Calu3 (cell line): ENCODE results near the gene SLC46A3. TPM values are rescaled to one million over a fixed set of nuclear protein-coding genes. Genes with fewer than 3 reads are reported as not detected.

ENCODE experiments used
- BruUV-seq: library from RNA; stranded (reverse); fragments of 400-500 nt; replicated peaks from 2 replicates; lab custom pipeline; 2021; lab: Mats Ljungman, UMichigan
- CTCF ChIA-PET: fragments of 300-600 bp; sonication (Branson Sonifier 250); formaldehyde crosslinking; loops from one replicate; lab custom pipeline; 2022; ENCODE audit warnings: antibody characterized with exemption; lab: Charles Lee
- DNase-seq: peaks from one replicate; pipeline ENCODE4 v3.0.0; 2022
- H3K27ac Mint-ChIP-seq: one replicate; pipeline ENCODE4 v1.8.0; 2022; ENCODE audit warnings: mixed read lengths; ENCODE audit not compliant: unreplicated experiment
- H3K27me3 Mint-ChIP-seq: one replicate; pipeline ENCODE4 v1.8.0; 2022; ENCODE audit warnings: mixed read lengths; ENCODE audit not compliant: unreplicated experiment
- H3K36me3 Mint-ChIP-seq: one replicate; pipeline ENCODE4 v1.8.0; 2022; ENCODE audit warnings: mild to moderate bottlenecking, moderate library complexity, mixed read lengths; ENCODE audit not compliant: insufficient read depth, unreplicated experiment
- H3K4me1 Mint-ChIP-seq: one replicate; pipeline ENCODE4 v1.8.0; 2022; ENCODE audit warnings: mild to moderate bottlenecking, low read depth, mixed read lengths; ENCODE audit not compliant: unreplicated experiment
- H3K4me3 Mint-ChIP-seq: one replicate; pipeline ENCODE4 v1.8.0; 2022; ENCODE audit warnings: mild to moderate bottlenecking, low read depth, moderate library complexity, mixed read lengths; ENCODE audit not compliant: unreplicated experiment
- H3K9me3 Mint-ChIP-seq: one replicate; pipeline ENCODE4 v1.8.0; 2022; ENCODE audit warnings: low read depth, mixed read lengths; ENCODE audit not compliant: unreplicated experiment
- CTCF ChIP-seq: fragments of 200-600 bp; IDR thresholded peaks from one replicate; pipeline ENCODE4 v1.8.0; 2022; ENCODE audit warnings: antibody characterized with exemption; ENCODE audit not compliant: unreplicated experiment
- intact Hi-C: fragments of 100-400 bp; cut with micrococcal nuclease; formaldehyde crosslinking; loops from one replicate; pipeline ENCODE4 v1.10.0; 2022; ENCODE audit not compliant: unreplicated experiment
- total RNA-seq: library from RNA; stranded (reverse); gene quantifications from 2 replicates; pipeline ENCODE4 v1.2.3, GENCODE V29; 2022

SLC46A3 gene
- total RNA-seq, 1 experiment from 2014 or later = 1.3 TPM

DNA sequence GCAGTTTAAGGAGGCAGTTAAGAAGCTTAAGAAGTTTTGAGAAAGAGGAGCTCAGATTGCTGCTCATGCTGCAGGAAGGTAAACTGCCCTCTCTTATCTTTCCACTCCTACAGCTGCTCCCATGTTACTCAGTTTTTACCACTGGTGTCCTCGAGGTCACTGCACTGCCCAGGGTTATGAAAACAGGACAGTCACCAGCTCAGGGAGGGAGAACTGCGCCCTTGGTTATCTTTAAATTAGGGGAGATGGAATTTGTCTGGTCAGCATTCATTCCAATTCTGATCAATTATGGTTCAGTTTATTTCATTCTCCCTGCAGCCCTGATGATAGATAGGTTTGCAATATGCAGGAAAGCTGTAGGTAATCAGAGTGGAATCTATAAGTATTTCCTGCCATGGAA is 10.8 kb upstream of the SLC46A3 start:
- DNase-seq = no peak
- Mint-ChIP-seq H3K4me3 (no peak overlapping the region), H3K4me1 (peaks cover 7% of the 10 kb centered on the region), H3K36me3 (no peaks in the 10 kb centered on the region), H3K27me3 (peaks cover 9% of the 10 kb centered on the region), H3K27ac (no peak overlapping the region), H3K9me3 (no peaks in the 10 kb centered on the region)
- TF ChIP-seq CTCF = no peak
- intact Hi-C loops = no loop called here
- CTCF ChIA-PET = no interaction called here
- no TSS peak for BruUV-seq

GRCh38 chr13:28728642-28729041 is 9.9 kb upstream of the SLC46A3 start:
- intact Hi-C loops = no loop called here
- no peak for DNase-seq

DNA sequence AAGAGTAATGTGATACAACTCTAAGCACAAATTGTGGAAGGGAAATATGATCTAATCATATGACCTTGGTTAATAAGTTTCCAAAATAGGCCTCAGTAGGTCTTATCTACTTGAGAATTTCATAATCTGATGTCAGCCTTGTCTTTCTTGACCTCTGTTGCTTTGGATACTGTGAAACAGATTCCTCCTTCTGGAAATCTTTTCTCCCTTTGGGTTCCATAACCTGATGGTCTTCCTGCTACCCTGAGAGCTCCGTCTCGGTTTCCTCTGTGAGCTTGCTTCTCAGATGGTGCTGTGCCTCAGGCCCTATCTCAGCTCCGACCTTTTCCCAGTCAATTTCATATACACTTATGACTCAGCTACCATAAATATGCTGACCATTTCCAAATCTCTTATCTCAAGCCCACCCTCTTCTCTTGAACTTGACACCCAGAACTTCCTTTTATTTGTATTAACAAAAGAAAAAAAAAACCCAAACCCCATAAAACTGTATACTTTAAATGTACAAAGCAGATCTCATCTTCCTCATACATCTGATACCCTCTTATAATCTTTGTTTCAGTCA is 6.4 kb upstream of the SLC46A3 start:
- no peak for TF ChIP-seq CTCF
- peaks cover 7% of the 10 kb centered on the region for H3K4me1 Mint-ChIP-seq
- H3K27me3 Mint-ChIP-seq = peaks cover 9% of the 10 kb centered on the region
- H3K36me3 Mint-ChIP-seq = no peaks in the 10 kb centered on the region
- BruUV-seq = no TSS peak
- H3K9me3 Mint-ChIP-seq = peaks cover 2% of the 10 kb centered on the region
- H3K27ac Mint-ChIP-seq = no peak overlapping the region
- CTCF ChIA-PET = interaction anchor here (0.7 kb wide), 1 partner anchor 362 kb away, joined by 3 read pairs; no protein-coding TSS in a partner anchor
- DNase-seq = no peak
- intact Hi-C loops = no loop called here
- H3K4me3 Mint-ChIP-seq = no peak overlapping the region

More at GRCh38 chr13:28728642-28729041, 9.9 kb upstream of the SLC46A3 start:
- Mint-ChIP-seq H3K36me3 (no peaks in the 10 kb centered on the region), H3K9me3 (peaks cover 2% of the 10 kb centered on the region), H3K4me3 (no peak overlapping the region), H3K4me1 (peaks cover 7% of the 10 kb centered on the region), H3K27me3 (peaks cover 9% of the 10 kb centered on the region), H3K27ac (no peak overlapping the region)
- no peak for TF ChIP-seq CTCF
- no TSS peak for BruUV-seq
- CTCF ChIA-PET = no interaction called here

GRCh38 chr13:28723806-28724205 is 5.0 kb upstream of the SLC46A3 start:
- Mint-ChIP-seq H3K4me1 (peaks cover 7% of the 10 kb centered on the region), H3K9me3 (peaks cover 2% of the 10 kb centered on the region), H3K36me3 (peaks cover 6% of the 10 kb centered on the region), H3K27ac (no peak overlapping the region), H3K4me3 (no peak overlapping the region), H3K27me3 (peaks cover 9% of the 10 kb centered on the region)
- TF ChIP-seq CTCF = no peak
- no TSS peak for BruUV-seq
- intact Hi-C loops = no loop called here
- DNase-seq = no peak
- CTCF ChIA-PET = no interaction called here
